Measurements from ENCODE around the gene ADAMTS17.

The ADAMTS17 gene

GRCh38 chr15:100160953-100161352, 180.8 kb downstream of the ADAMTS17 start:
- Mint-ChIP-seq H3K9me3 (no peaks in the 10 kb centered on the region), H3K27me3 (no peaks in the 10 kb centered on the region), H3K4me1 (no peaks in the 10 kb centered on the region), H3K27ac (no peak overlapping the region), H3K36me3 (no peaks in the 10 kb centered on the region), H3K4me3 (no peak overlapping the region)
- ATAC-seq: no peak

- no peaks in the 10 kb centered on the region for H3K4me1 Mint-ChIP-seq
- no peaks in the 10 kb centered on the region for H3K36me3 Mint-ChIP-seq
- H3K27ac Mint-ChIP-seq: no peak overlapping the region
- no peak overlapping the region for H3K4me3 Mint-ChIP-seq
- ATAC-seq: no peak
- H3K27me3 Mint-ChIP-seq: no peaks in the 10 kb centered on the region
- no peaks in the 10 kb centered on the region for H3K9me3 Mint-ChIP-seq
These were observed 182.3 kb downstream of the ADAMTS17 start for GRCh38 chr15:100159436-100159835.

- H3K9me3 Mint-ChIP-seq: no peaks in the 10 kb centered on the region
- H3K36me3 Mint-ChIP-seq: no peaks in the 10 kb centered on the region
- no peak overlapping the region for H3K4me3 Mint-ChIP-seq
- ATAC-seq: no peak
- H3K27me3 Mint-ChIP-seq: no peaks in the 10 kb centered on the region
- H3K27ac Mint-ChIP-seq: no peak overlapping the region
- H3K4me1 Mint-ChIP-seq: no peaks in the 10 kb centered on the region
These were observed 183.4 kb downstream of the ADAMTS17 start for GRCh38 chr15:100158356-100158755.

- no peak overlapping the region for H3K4me3 Mint-ChIP-seq
- no peaks in the 10 kb centered on the region for H3K36me3 Mint-ChIP-seq
- H3K27ac Mint-ChIP-seq: no peak overlapping the region
- no peak for ATAC-seq
- no peaks in the 10 kb centered on the region for H3K27me3 Mint-ChIP-seq
- H3K4me1 Mint-ChIP-seq: no peaks in the 10 kb centered on the region
- no peaks in the 10 kb centered on the region for H3K9me3 Mint-ChIP-seq
These were observed 185.6 kb downstream of the ADAMTS17 start for GRCh38 chr15:100156201-100156600.

GRCh38 chr15:100154338-100154737, 187.4 kb downstream of the ADAMTS17 start:
- peaks cover 4% of the 10 kb centered on the region for H3K9me3 Mint-ChIP-seq
- no peaks in the 10 kb centered on the region for H3K27me3 Mint-ChIP-seq
- no peaks in the 10 kb centered on the region for H3K36me3 Mint-ChIP-seq
- H3K4me1 Mint-ChIP-seq: no peaks in the 10 kb centered on the region
- H3K4me3 Mint-ChIP-seq: no peak overlapping the region
- H3K27ac Mint-ChIP-seq: no peak overlapping the region
- ATAC-seq: no peak

GRCh38 chr15:100152463-100152862, 189.3 kb downstream of the ADAMTS17 start:
- H3K36me3 Mint-ChIP-seq: no peaks in the 10 kb centered on the region
- no peak overlapping the region for H3K4me3 Mint-ChIP-seq
- peaks cover 15% of the 10 kb centered on the region for H3K9me3 Mint-ChIP-seq
- H3K27me3 Mint-ChIP-seq: no peaks in the 10 kb centered on the region
- no peaks in the 10 kb centered on the region for H3K4me1 Mint-ChIP-seq
- no peak overlapping the region for H3K27ac Mint-ChIP-seq
- no peak for ATAC-seq

GRCh38 chr15:100150906-100151305, 190.9 kb downstream of the ADAMTS17 start:
- Mint-ChIP-seq H3K27ac (no peak overlapping the region), H3K27me3 (no peaks in the 10 kb centered on the region), H3K4me1 (no peaks in the 10 kb centered on the region), H3K36me3 (no peaks in the 10 kb centered on the region), H3K9me3 (peaks cover 19% of the 10 kb centered on the region), H3K4me3 (no peak overlapping the region)
- ATAC-seq: no peak

GRCh38 chr15:100147828-100148227, 193.9 kb downstream of the ADAMTS17 start:
- Mint-ChIP-seq H3K9me3 (peaks cover 19% of the 10 kb centered on the region), H3K27me3 (no peaks in the 10 kb centered on the region), H3K36me3 (no peaks in the 10 kb centered on the region), H3K4me3 (no peak overlapping the region), H3K4me1 (no peaks in the 10 kb centered on the region), H3K27ac (no peak overlapping the region)
- ATAC-seq: no peak

- H3K9me3 Mint-ChIP-seq: peaks cover 8% of the 10 kb centered on the region
- H3K27ac Mint-ChIP-seq: no peak overlapping the region
- ATAC-seq: no peak
- no peak overlapping the region for H3K4me3 Mint-ChIP-seq
- H3K36me3 Mint-ChIP-seq: no peaks in the 10 kb centered on the region
- H3K4me1 Mint-ChIP-seq: no peaks in the 10 kb centered on the region
- no peaks in the 10 kb centered on the region for H3K27me3 Mint-ChIP-seq
These were observed 198.4 kb downstream of the ADAMTS17 start for GRCh38 chr15:100143378-100143777.

GRCh38 chr15:100141311-100142001, 200.3 kb downstream of the ADAMTS17 start:
- no peaks in the 10 kb centered on the region for H3K27me3 Mint-ChIP-seq

GRCh38 chr15:100140527-100141308, 201.1 kb downstream of the ADAMTS17 start:
- Mint-ChIP-seq H3K4me1 (no peaks in the 10 kb centered on the region), H3K27me3 (no peaks in the 10 kb centered on the region), H3K27ac (no peak overlapping the region), H3K4me3 (no peak overlapping the region), H3K36me3 (no peaks in the 10 kb centered on the region), H3K9me3 (peaks cover 2% of the 10 kb centered on the region)
- ATAC-seq: no peak

More at GRCh38 chr15:100141311-100142001, 200.3 kb downstream of the ADAMTS17 start:
- Mint-ChIP-seq H3K4me3 (no peak overlapping the region), H3K4me1 (no peaks in the 10 kb centered on the region), H3K27ac (no peak overlapping the region), H3K36me3 (no peaks in the 10 kb centered on the region), H3K9me3 (peaks cover 2% of the 10 kb centered on the region)
- ATAC-seq: no peak

- H3K27ac Mint-ChIP-seq: no peak overlapping the region
- no peaks in the 10 kb centered on the region for H3K27me3 Mint-ChIP-seq
- no peak overlapping the region for H3K4me3 Mint-ChIP-seq
- no peaks in the 10 kb centered on the region for H3K4me1 Mint-ChIP-seq
- peaks cover 5% of the 10 kb centered on the region for H3K9me3 Mint-ChIP-seq
- ATAC-seq: no peak
- no peaks in the 10 kb centered on the region for H3K36me3 Mint-ChIP-seq
These were observed 207.2 kb downstream of the ADAMTS17 start for GRCh38 chr15:100134586-100134985.

GRCh38 chr15:100134089-100134583, 207.6 kb downstream of the ADAMTS17 start:
- Mint-ChIP-seq H3K27ac (no peak overlapping the region), H3K36me3 (no peaks in the 10 kb centered on the region), H3K4me1 (no peaks in the 10 kb centered on the region), H3K4me3 (no peak overlapping the region), H3K27me3 (no peaks in the 10 kb centered on the region), H3K9me3 (peaks cover 5% of the 10 kb centered on the region)
- ATAC-seq: no peak

GRCh38 chr15:100133001-100133400, 208.8 kb downstream of the ADAMTS17 start:
- no peak for ATAC-seq
- H3K4me1 Mint-ChIP-seq: no peaks in the 10 kb centered on the region
- H3K9me3 Mint-ChIP-seq: peaks cover 5% of the 10 kb centered on the region
- H3K27me3 Mint-ChIP-seq: no peaks in the 10 kb centered on the region
- no peak overlapping the region for H3K27ac Mint-ChIP-seq
- no peak overlapping the region for H3K4me3 Mint-ChIP-seq
- H3K36me3 Mint-ChIP-seq: no peaks in the 10 kb centered on the region

- Mint-ChIP-seq H3K9me3 (peaks cover 5% of the 10 kb centered on the region), H3K4me1 (no peaks in the 10 kb centered on the region), H3K36me3 (no peaks in the 10 kb centered on the region), H3K27ac (no peak overlapping the region), H3K27me3 (no peaks in the 10 kb centered on the region), H3K4me3 (no peak overlapping the region)
- no peak for ATAC-seq
These were observed 209.5 kb downstream of the ADAMTS17 start for GRCh38 chr15:100132309-100132708.
